T-helper 2 cell treated with Interferon-gamma antibody and Interleukin-4, amounts not matched to agents 100 ng/mL and 5 ng/mL, for 36 hours (primary cell): ENCODE results near the gene BTBD17. TPM values are rescaled to one million over a fixed set of nuclear protein-coding genes. Genes with fewer than 3 reads are reported as not detected.

Experiments used
- total RNA-seq: library from RNA; stranded (reverse); gene quantifications from 2 replicates; pipeline ENCODE4 v1.2.3, GENCODE V29; 2022

BTBD17 gene
- total RNA-seq, 1 donor from 2014 or later: not detected

Other genes starting within 250 kb of the BTBD17 start
- gene RPL38, start 158.2 kb downstream of the BTBD17 start, total RNA-seq: 1,109 and 1,152 TPM in 2 replicates
- 24.5 and 26.8 TPM in 2 replicates for gene TTYH2, start 148.3 kb downstream of the BTBD17 start, total RNA-seq
- 0.36 and 0.50 TPM in 2 replicates for gene DNAI2, start 87.6 kb downstream of the BTBD17 start, total RNA-seq
- gene KIF19, start 35.6 kb downstream of the BTBD17 start, total RNA-seq: 0.50 and 0.57 TPM in 2 replicates
- not detected in 2 replicates for gene GPR142, start 5.6 kb upstream of the BTBD17 start, total RNA-seq
- gene GPRC5C, start 70.2 kb upstream of the BTBD17 start, total RNA-seq: 0.43 TPM in 1 of 2 replicates, not detected in the other
- gene CD300A, start 104.8 kb upstream of the BTBD17 start, total RNA-seq: 32.8 and 36.5 TPM in 2 replicates
- gene CD300LB, start 169.6 kb upstream of the BTBD17 start, total RNA-seq: not detected in 2 replicates
- 0.52 and 0.86 TPM in 2 replicates for gene CD300C, start 184.2 kb upstream of the BTBD17 start, total RNA-seq
- not detected in 2 replicates for gene CD300H, start 205.6 kb upstream of the BTBD17 start, total RNA-seq
- not detected in 2 replicates for gene CD300LD, start 230.4 kb upstream of the BTBD17 start, total RNA-seq